Osteoblast (primary cell): Measurements from ENCODE around the gene OR13A1. TPM values are rescaled to one million over a fixed set of nuclear protein-coding genes. Genes with fewer than 3 reads are reported as not detected.

Experiments
- DNase-seq: peaks from one replicate; pipeline ENCODE4 v3.0.0; 2011; ENCODE audit warnings: low spot score, mixed read lengths; ENCODE audit not compliant: insufficient read length; ENCODE audit errors: missing footprints
- H2AFZ ChIP-seq: 2 replicates; pipeline ENCODE4 v1.6.0; 2011; ENCODE audit warnings: mild to moderate bottlenecking, low read length
- H3K27ac ChIP-seq: 2 replicates; pipeline ENCODE4 v1.5.1; 2011; ENCODE audit warnings: mild to moderate bottlenecking, low read depth, low read length, moderate library complexity
- H3K27me3 ChIP-seq: 2 replicates; pipeline ENCODE4 v1.6.0; 2012; ENCODE audit warnings: mild to moderate bottlenecking, control low read depth, inconsistent platforms, low read length, moderate library complexity; ENCODE audit not compliant: insufficient read depth
- H3K36me3 ChIP-seq: 2 replicates; pipeline ENCODE4 v1.5.1; 2011; ENCODE audit warnings: mild to moderate bottlenecking, low read length, control low read depth, moderate library complexity; ENCODE audit not compliant: insufficient read depth
- H3K4me1 ChIP-seq: 2 replicates; pipeline ENCODE4 v1.5.1; 2011; ENCODE audit warnings: mild to moderate bottlenecking, low read length, control low read depth, moderate library complexity; ENCODE audit not compliant: insufficient read depth
- H3K4me2 ChIP-seq: 2 replicates; pipeline ENCODE4 v1.6.0; 2011; ENCODE audit warnings: mild to moderate bottlenecking, low read length; ENCODE audit not compliant: insufficient read depth
- H3K4me3 ChIP-seq: fragments of 200-600 bp; sonication (generic); 3 replicates; pipeline ENCODE4 v1.5.1; 2012; ENCODE audit warnings: mild to moderate bottlenecking, low read length, inconsistent platforms; ENCODE audit not compliant: insufficient read depth
- H3K79me2 ChIP-seq: 2 replicates; pipeline ENCODE4 v1.6.0; 2012; ENCODE audit warnings: mild to moderate bottlenecking, low read length, control low read depth, inconsistent platforms; ENCODE audit not compliant: insufficient read depth
- H3K9me3 ChIP-seq: 2 replicates; pipeline ENCODE4 v1.5.1; 2011; ENCODE audit warnings: low read depth, low read length, control low read depth
- H4K20me1 ChIP-seq: 2 replicates; pipeline ENCODE4 v1.6.0; 2012; ENCODE audit warnings: mild to moderate bottlenecking, low read length, control low read depth; ENCODE audit not compliant: insufficient read depth
- CTCF ChIP-seq: IDR thresholded peaks from 2 replicates; pipeline ENCODE4 v1.5.1; 2011; ENCODE audit warnings: mild to moderate bottlenecking, low read depth, low read length, moderate library complexity; ENCODE audit errors: extremely low read depth
- total RNA-seq: library from RNA; depleted of rRNA; stranded (reverse); fragments of >200 nt; gene quantifications from 2 replicates; pipeline ENCODE4 v1.2.3, GENCODE V29; 2012

Gene OR13A1
- total RNA-seq, 1 donor: under 0.01 TPM

GRCh38 chr10:45286980-45287379, 28.4 kb downstream of the OR13A1 start:
- Histone ChIP-seq H2AFZ (no peak overlapping the region), H3K79me2 (no peaks in the 10 kb centered on the region), H3K9me3 (no peaks in the 10 kb centered on the region), H3K36me3 (no peaks in the 10 kb centered on the region), H3K4me1 (no peaks in the 10 kb centered on the region), H3K27me3 (no peaks in the 10 kb centered on the region), H4K20me1 (no peaks in the 10 kb centered on the region), H3K4me3 (no peak overlapping the region), H3K27ac (no peak overlapping the region), H3K4me2 (no peak overlapping the region)
- DNase-seq: no peak
- TF ChIP-seq CTCF: no peak

- Histone ChIP-seq H3K27ac (no peak overlapping the region), H3K36me3 (no peaks in the 10 kb centered on the region), H3K27me3 (no peaks in the 10 kb centered on the region), H3K9me3 (no peaks in the 10 kb centered on the region), H3K4me1 (no peaks in the 10 kb centered on the region), H4K20me1 (no peaks in the 10 kb centered on the region), H3K79me2 (no peaks in the 10 kb centered on the region), H2AFZ (no peak overlapping the region), H3K4me3 (no peak overlapping the region), H3K4me2 (no peak overlapping the region)
- no peak for TF ChIP-seq CTCF
- no peak for DNase-seq
Measured at GRCh38 chr10:45282061-45282460, 33.3 kb downstream of the OR13A1 start.

- TF ChIP-seq CTCF: no peak
Measured at GRCh38 chr10:45280113-45280760, 35.2 kb downstream of the OR13A1 start.

GRCh38 chr10:45279682-45280081, 35.7 kb downstream of the OR13A1 start:
- Histone ChIP-seq H3K4me1 (no peaks in the 10 kb centered on the region), H3K79me2 (no peaks in the 10 kb centered on the region), H3K27ac (no peak overlapping the region), H3K4me3 (no peak overlapping the region), H3K9me3 (no peaks in the 10 kb centered on the region), H3K27me3 (no peaks in the 10 kb centered on the region), H3K36me3 (no peaks in the 10 kb centered on the region), H3K4me2 (no peak overlapping the region), H4K20me1 (no peaks in the 10 kb centered on the region), H2AFZ (no peak overlapping the region)
- no peak for TF ChIP-seq CTCF
- DNase-seq: no peak

More at GRCh38 chr10:45280113-45280760, 35.2 kb downstream of the OR13A1 start:
- H3K4me2 ChIP-seq: no peak overlapping the region
- H3K27ac ChIP-seq: no peak overlapping the region
- H3K9me3 ChIP-seq: no peaks in the 10 kb centered on the region
- no peak for DNase-seq
- H3K36me3 ChIP-seq: no peaks in the 10 kb centered on the region
- H3K79me2 ChIP-seq: no peaks in the 10 kb centered on the region
- no peaks in the 10 kb centered on the region for H4K20me1 ChIP-seq
- H3K4me1 ChIP-seq: no peaks in the 10 kb centered on the region
- H3K4me3 ChIP-seq: no peak overlapping the region
- no peak overlapping the region for H2AFZ ChIP-seq
- H3K27me3 ChIP-seq: no peaks in the 10 kb centered on the region
